ENCODE results near the gene YOD1.

DNA sequence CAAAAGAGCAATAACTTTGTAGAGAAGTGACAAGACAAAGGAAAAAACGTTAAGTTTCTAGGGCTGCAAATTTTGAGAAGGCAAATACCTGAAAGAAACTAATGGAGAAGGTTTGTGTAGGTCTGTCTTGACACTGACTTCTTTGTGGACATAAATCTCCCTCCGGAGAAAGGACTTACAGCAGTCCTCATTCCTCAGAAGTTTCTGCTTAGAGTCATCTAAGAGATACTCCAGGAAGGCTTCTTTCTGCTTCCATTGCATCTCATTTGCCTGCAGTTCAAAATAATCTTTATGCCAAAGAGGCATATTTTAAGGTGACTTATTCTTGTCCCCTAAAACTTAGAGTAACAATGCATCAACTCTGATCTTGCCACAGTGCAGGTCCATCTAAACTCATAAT lies 33.2 kb upstream of the YOD1 start:
- TF ChIP-seq, protein P1, sequence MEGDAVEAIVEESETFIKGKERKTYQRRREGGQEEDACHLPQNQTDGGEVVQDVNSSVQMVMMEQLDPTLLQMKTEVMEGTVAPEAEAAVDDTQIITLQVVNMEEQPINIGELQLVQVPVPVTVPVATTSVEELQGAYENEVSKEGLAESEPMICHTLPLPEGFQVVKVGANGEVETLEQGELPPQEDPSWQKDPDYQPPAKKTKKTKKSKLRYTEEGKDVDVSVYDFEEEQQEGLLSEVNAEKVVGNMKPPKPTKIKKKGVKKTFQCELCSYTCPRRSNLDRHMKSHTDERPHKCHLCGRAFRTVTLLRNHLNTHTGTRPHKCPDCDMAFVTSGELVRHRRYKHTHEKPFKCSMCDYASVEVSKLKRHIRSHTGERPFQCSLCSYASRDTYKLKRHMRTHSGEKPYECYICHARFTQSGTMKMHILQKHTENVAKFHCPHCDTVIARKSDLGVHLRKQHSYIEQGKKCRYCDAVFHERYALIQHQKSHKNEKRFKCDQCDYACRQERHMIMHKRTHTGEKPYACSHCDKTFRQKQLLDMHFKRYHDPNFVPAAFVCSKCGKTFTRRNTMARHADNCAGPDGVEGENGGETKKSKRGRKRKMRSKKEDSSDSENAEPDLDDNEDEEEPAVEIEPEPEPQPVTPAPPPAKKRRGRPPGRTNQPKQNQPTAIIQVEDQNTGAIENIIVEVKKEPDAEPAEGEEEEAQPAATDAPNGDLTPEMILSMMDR (IDR thresholded peaks at IDR 0.05) = no peak
- TF ChIP-seq POLR2A (IDR thresholded peaks at IDR 0.05) = no peak

Data from esophagus squamous epithelium (tissue), 4 donors.